HG03558 (cell line): ENCODE measurements around the gene ATP8A1.
A peak's percentile ranks its signal among the peaks of the same experiment; 100 is the strongest.
"Not testable (repeated sequence)": the region's sequence is repeated elsewhere in the genome, so short reads cannot be mapped to it uniquely, and the experiment has no call there.

Experiments used
- ATAC-seq: cut with Tn5 transposase; IDR thresholded peaks from one replicate; pipeline ENCODE4 v1.9.1; 2021; ENCODE audit warnings: moderate number of reproducible peaks; ENCODE audit not compliant: unreplicated experiment; ENCODE audit errors: extremely low read depth

ATP8A1 gene

GRCh38 chr4:42652529-42653231, 4.2 kb downstream of the ATP8A1 start:
- not testable (repeated sequence) for ATAC-seq

GRCh38 chr4:42649870-42650269, 7.0 kb downstream of the ATP8A1 start:
- ATAC-seq = no peak

GRCh38 chr4:42646999-42647541, 9.8 kb downstream of the ATP8A1 start:
- no peak for ATAC-seq

GRCh38 chr4:42646013-42646784, 10.7 kb downstream of the ATP8A1 start:
- no peak for ATAC-seq

GRCh38 chr4:42644897-42645296, 12.0 kb downstream of the ATP8A1 start:
- no peak for ATAC-seq

- ATAC-seq = peak; percentile 44
Observed at GRCh38 chr4:42643685-42644084, 13.2 kb downstream of the ATP8A1 start.

- ATAC-seq = no peak
Observed at GRCh38 chr4:42642845-42643615, 13.9 kb downstream of the ATP8A1 start.

GRCh38 chr4:42642101-42642797, 14.7 kb downstream of the ATP8A1 start:
- ATAC-seq = no peak

GRCh38 chr4:42641656-42642055, 15.2 kb downstream of the ATP8A1 start:
- no peak for ATAC-seq

- no peak for ATAC-seq
Observed at GRCh38 chr4:42641161-42641560, 15.7 kb downstream of the ATP8A1 start.

- no peak for ATAC-seq
Observed at GRCh38 chr4:42640613-42641012, 16.3 kb downstream of the ATP8A1 start.

- peak; percentile 56 for ATAC-seq
Observed at GRCh38 chr4:42638993-42639392, 17.9 kb downstream of the ATP8A1 start.

- ATAC-seq = no peak
Observed at GRCh38 chr4:42638321-42638720, 18.6 kb downstream of the ATP8A1 start.

GRCh38 chr4:42637867-42638266, 19.0 kb downstream of the ATP8A1 start:
- ATAC-seq = no peak

- ATAC-seq = no peak
Observed at GRCh38 chr4:42637104-42637503, 19.8 kb downstream of the ATP8A1 start.

GRCh38 chr4:42636645-42636949, 20.3 kb downstream of the ATP8A1 start:
- no peak for ATAC-seq

GRCh38 chr4:42633605-42634388, 23.1 kb downstream of the ATP8A1 start:
- ATAC-seq = peak; percentile 77

GRCh38 chr4:42632653-42633382, 24.1 kb downstream of the ATP8A1 start:
- ATAC-seq = no peak

GRCh38 chr4:42630908-42631307, 26.0 kb downstream of the ATP8A1 start:
- ATAC-seq = no peak
